Neutrophil (primary cell): ENCODE results near the gene SPRY1.

Source experiments
- H3K27ac ChIP-seq: fragments of 200-600 bp; sonication (generic); 2 replicates; pipeline ENCODE4 v1.5.1; 2016; ENCODE audit warnings: mild to moderate bottlenecking, moderate library complexity
- H3K27me3 ChIP-seq: fragments of 200-600 bp; sonication (generic); 2 replicates; pipeline ENCODE4 v1.6.0; 2016; ENCODE audit warnings: mild to moderate bottlenecking
- H3K36me3 ChIP-seq: fragments of 200-600 bp; sonication (generic); 2 replicates; pipeline ENCODE4 v1.5.1; 2017
- H3K4me1 ChIP-seq, 2 experiments: fragments of 200-600 bp in 1 of 2; sonication (generic) in 1 of 2; 1 replicate in 1 of 2; 2 replicates in 1 of 2; pipeline versions ENCODE4 v1.5.1 to v1.6.1; 2013 to 2016; ENCODE audit warnings: low read depth in 1 of 2, low read length in 1 of 2, mild to moderate bottlenecking in 1 of 2, moderate library complexity in 1 of 2; ENCODE audit not compliant: control insufficient read depth in 1 of 2, insufficient read depth in 1 of 2
- H3K4me3 ChIP-seq, 2 experiments: fragments of 200-600 bp in 1 of 2; sonication (generic) in 1 of 2; 1 replicate in 1 of 2; 2 replicates in 1 of 2; pipeline ENCODE4 v1.5.1; 2013 to 2016; ENCODE audit warnings: low read depth in 1 of 2, low read length in 1 of 2, mild to moderate bottlenecking in 1 of 2, moderate library complexity in 1 of 2
- H3K9me3 ChIP-seq: fragments of 200-600 bp; sonication (generic); 2 replicates; pipeline ENCODE4 v1.5.1; 2016
- TF ChIP-seq, protein P1 (sequence below): fragments of 200-600 bp; sonication (generic); IDR thresholded peaks from 2 replicates; pipeline ENCODE4 v1.5.1; 2016; ENCODE audit warnings: antibody characterized with exemption

Gene SPRY1

DNA sequence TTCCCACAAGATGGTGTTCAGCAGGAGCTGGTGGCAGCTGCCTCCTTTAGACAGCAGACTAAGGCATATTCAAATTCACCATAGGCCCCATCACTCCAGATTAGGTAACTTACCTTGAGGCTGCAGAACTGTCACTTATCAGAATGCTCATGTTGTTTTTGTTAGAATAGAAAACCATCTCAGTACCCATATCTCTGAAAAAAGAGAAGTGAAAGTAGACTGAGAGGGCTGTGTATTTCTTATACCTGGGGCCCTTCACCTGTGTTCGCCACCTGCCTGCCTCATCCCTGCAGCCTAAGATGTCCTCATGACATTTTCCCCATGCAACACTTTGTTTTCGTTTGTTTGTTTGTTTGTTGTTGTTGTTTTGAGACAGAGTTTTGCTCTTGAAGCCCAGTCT lies 32.9 kb upstream of the SPRY1 start:
- TF ChIP-seq, protein P1, sequence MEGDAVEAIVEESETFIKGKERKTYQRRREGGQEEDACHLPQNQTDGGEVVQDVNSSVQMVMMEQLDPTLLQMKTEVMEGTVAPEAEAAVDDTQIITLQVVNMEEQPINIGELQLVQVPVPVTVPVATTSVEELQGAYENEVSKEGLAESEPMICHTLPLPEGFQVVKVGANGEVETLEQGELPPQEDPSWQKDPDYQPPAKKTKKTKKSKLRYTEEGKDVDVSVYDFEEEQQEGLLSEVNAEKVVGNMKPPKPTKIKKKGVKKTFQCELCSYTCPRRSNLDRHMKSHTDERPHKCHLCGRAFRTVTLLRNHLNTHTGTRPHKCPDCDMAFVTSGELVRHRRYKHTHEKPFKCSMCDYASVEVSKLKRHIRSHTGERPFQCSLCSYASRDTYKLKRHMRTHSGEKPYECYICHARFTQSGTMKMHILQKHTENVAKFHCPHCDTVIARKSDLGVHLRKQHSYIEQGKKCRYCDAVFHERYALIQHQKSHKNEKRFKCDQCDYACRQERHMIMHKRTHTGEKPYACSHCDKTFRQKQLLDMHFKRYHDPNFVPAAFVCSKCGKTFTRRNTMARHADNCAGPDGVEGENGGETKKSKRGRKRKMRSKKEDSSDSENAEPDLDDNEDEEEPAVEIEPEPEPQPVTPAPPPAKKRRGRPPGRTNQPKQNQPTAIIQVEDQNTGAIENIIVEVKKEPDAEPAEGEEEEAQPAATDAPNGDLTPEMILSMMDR: no peak
- Histone ChIP-seq H3K27me3 (no peaks in the 10 kb centered on the region), H3K36me3 (no peaks in the 10 kb centered on the region), H3K9me3 (no peaks in the 10 kb centered on the region), H3K4me1 (peaks cover 0 to 7% of the 10 kb centered on the region in 2 experiments), H3K4me3 (no peak overlapping the region), H3K27ac (no peak overlapping the region)

- Histone ChIP-seq H3K27ac (no peak overlapping the region), H3K27me3 (no peaks in the 10 kb centered on the region), H3K4me1 (peaks cover 0 to 3% of the 10 kb centered on the region in 2 experiments), H3K9me3 (no peaks in the 10 kb centered on the region), H3K4me3 (no peak overlapping the region), H3K36me3 (no peaks in the 10 kb centered on the region)
- TF ChIP-seq, protein P1: no peak
These were observed 31.7 kb upstream of the SPRY1 start for GRCh38 chr4:123364906-123365305.

DNA sequence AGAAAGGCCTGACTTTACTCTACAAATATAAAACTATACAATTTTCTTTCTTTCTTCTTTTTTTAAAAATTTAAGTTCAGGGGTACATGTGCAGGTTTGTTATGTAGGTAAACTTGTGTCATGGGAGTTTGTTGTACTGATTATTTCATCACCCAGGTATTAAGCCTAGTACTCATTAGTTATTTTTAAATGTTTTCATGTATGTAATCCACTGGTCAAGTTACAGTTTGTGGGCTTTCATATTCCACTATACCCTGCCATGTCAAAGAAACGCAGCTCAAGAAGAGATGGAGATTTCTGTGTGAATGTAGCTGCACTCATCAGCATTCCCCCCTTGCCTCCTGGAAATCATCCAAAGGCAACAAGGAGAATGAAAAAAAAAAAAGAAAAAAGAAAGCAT lies 31.2 kb upstream of the SPRY1 start:
- TF ChIP-seq, protein P1: no peak
- Histone ChIP-seq H3K27me3 (no peaks in the 10 kb centered on the region), H3K4me1 (no peaks in the 10 kb centered on the region), H3K4me3 (no peak overlapping the region), H3K36me3 (no peaks in the 10 kb centered on the region), H3K9me3 (no peaks in the 10 kb centered on the region), H3K27ac (no peak overlapping the region)

GRCh38 chr4:123366144-123366748 lies 30.3 kb upstream of the SPRY1 start:
- no peaks in the 10 kb centered on the region for H3K4me1 ChIP-seq
- no peaks in the 10 kb centered on the region for H3K36me3 ChIP-seq
- H3K27me3 ChIP-seq: no peaks in the 10 kb centered on the region
- H3K27ac ChIP-seq: no peak overlapping the region
- no peak overlapping the region for H3K4me3 ChIP-seq
- no peaks in the 10 kb centered on the region for H3K9me3 ChIP-seq
- TF ChIP-seq, protein P1: no peak

DNA sequence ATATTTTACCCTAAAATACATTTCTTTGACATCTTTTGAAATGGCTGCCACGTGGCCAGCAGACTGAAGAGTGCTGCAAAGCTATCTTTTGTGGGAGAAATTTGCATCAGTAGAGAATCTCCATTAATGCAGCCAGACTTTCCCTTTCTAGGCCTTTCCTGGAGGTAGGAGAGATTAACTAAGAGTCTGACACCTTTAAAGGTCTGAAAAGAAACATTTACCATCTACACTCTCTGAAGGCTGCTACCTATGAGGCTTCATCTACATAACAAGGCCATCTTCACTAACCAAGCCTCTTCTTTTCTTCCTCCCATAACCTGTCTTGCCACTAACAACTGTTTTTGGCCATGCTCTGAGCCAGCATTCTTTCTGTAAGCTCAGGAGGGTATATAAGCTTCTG lies 17.8 kb upstream of the SPRY1 start:
- no peak overlapping the region for H3K4me3 ChIP-seq
- no peak overlapping the region for H3K27ac ChIP-seq
- H3K36me3 ChIP-seq: no peaks in the 10 kb centered on the region
- TF ChIP-seq, protein P1: no peak
- H3K4me1 ChIP-seq: no peaks in the 10 kb centered on the region
- no peaks in the 10 kb centered on the region for H3K27me3 ChIP-seq
- H3K9me3 ChIP-seq: no peaks in the 10 kb centered on the region
